ENCODE measurements around the gene AMIGO2. TPM values are rescaled to one million over a fixed set of nuclear protein-coding genes. Genes with fewer than 3 reads are reported as not detected.
A peak's percentile ranks its signal among the peaks of the same experiment; 100 is the strongest.

AMIGO2 gene
- 2.3 TPM for total RNA-seq
- long read RNA-seq, transcript AMIGO2-201 (2 exons, 3,763 nt) = major isoform, 6 of 8 reads
- long read RNA-seq, partial matches to known transcripts = 0 of 8 reads
- long read RNA-seq, other reads (novel, unspliced or antisense) = 0 of 8 reads

GRCh38 chr12:47079468-47079980 lies at the start of gene AMIGO2, which contains the start of gene PCED1B:
Gene AMIGO2, minus strand, starts transcription at chr12:47079959. Its CDS starts 957 bp downstream, at chr12:47079002.
Gene PCED1B, plus strand, starts transcription at chr12:47079621. Its CDS starts 155,443 bp downstream, at chr12:47235064.
- peak within 1 kb of the TSS; percentile 81 for H3K4me3 ChIP-seq

GRCh38 chr12:47126246-47126645 lies 46.5 kb upstream of the AMIGO2 start:
- Histone ChIP-seq H3K27me3 (ENCODE audit: low read depth) (no peaks in the 10 kb centered on the region), H3K27ac (replicated peaks) (no peak overlapping the region), H3K9me3 (replicated peaks) (no peaks in the 10 kb centered on the region), H3K4me3 (no peak overlapping the region), H3K36me3 (no peaks in the 10 kb centered on the region), H3K4me1 (no peaks in the 10 kb centered on the region)
- TF ChIP-seq CTCF (IDR thresholded peaks at IDR 0.05; ENCODE audit: borderline replicate concordance) = no peak
- intact Hi-C loops (cut with micrococcal nuclease) = no loop called here
- DNase-seq = no peak

More at GRCh38 chr12:47079468-47079980, at the start of gene AMIGO2, which contains the start of gene PCED1B:
- Histone ChIP-seq H3K27ac (replicated peaks) (peak within 1 kb of the TSS; percentile 92), H3K27me3 (ENCODE audit: low read depth) (peaks cover 43% of the 10 kb centered on the region), H3K36me3 (no peaks in the 10 kb centered on the region), H3K9me3 (replicated peaks) (no peaks in the 10 kb centered on the region), H3K4me1 (peaks cover 41% of the 10 kb centered on the region)
- peak; percentile 43 for TF ChIP-seq CTCF (IDR thresholded peaks at IDR 0.05; ENCODE audit: borderline replicate concordance)
- intact Hi-C loops (cut with micrococcal nuclease) = no loop called here
- DNase-seq = peak; percentile 78

GRCh38 chr12:47124451-47124850 lies 44.7 kb upstream of the AMIGO2 start:
- Histone ChIP-seq H3K27me3 (ENCODE audit: low read depth) (no peaks in the 10 kb centered on the region), H3K27ac (replicated peaks) (no peak overlapping the region), H3K36me3 (no peaks in the 10 kb centered on the region), H3K4me3 (no peak overlapping the region), H3K9me3 (replicated peaks) (no peaks in the 10 kb centered on the region), H3K4me1 (no peaks in the 10 kb centered on the region)
- TF ChIP-seq CTCF (IDR thresholded peaks at IDR 0.05; ENCODE audit: borderline replicate concordance) = no peak
- no peak for DNase-seq
- intact Hi-C loops (cut with micrococcal nuclease) = no loop called here

GRCh38 chr12:47123730-47124129 lies 44.0 kb upstream of the AMIGO2 start:
- no peak for DNase-seq
- H3K9me3 ChIP-seq (replicated peaks) = no peaks in the 10 kb centered on the region
- no peak for TF ChIP-seq CTCF (IDR thresholded peaks at IDR 0.05; ENCODE audit: borderline replicate concordance)
- no peaks in the 10 kb centered on the region for H3K4me1 ChIP-seq
- H3K27ac ChIP-seq (replicated peaks) = no peak overlapping the region
- H3K36me3 ChIP-seq = no peaks in the 10 kb centered on the region
- H3K4me3 ChIP-seq = no peak overlapping the region
- no peaks in the 10 kb centered on the region for H3K27me3 ChIP-seq (ENCODE audit: low read depth)
- intact Hi-C loops (cut with micrococcal nuclease) = no loop called here

- Histone ChIP-seq H3K27me3 (ENCODE audit: low read depth) (no peaks in the 10 kb centered on the region), H3K36me3 (no peaks in the 10 kb centered on the region), H3K27ac (replicated peaks) (no peak overlapping the region), H3K4me3 (no peak overlapping the region), H3K9me3 (replicated peaks) (no peaks in the 10 kb centered on the region), H3K4me1 (no peaks in the 10 kb centered on the region)
- intact Hi-C loops (cut with micrococcal nuclease) = no loop called here
- no peak for TF ChIP-seq CTCF (IDR thresholded peaks at IDR 0.05; ENCODE audit: borderline replicate concordance)
- DNase-seq = no peak
Measured at GRCh38 chr12:47122602-47123001, 42.8 kb upstream of the AMIGO2 start.
